ENCODE data around the gene MANBA. TPM values are rescaled to one million over a fixed set of nuclear protein-coding genes. Genes with fewer than 3 reads are reported as not detected.
A peak's percentile ranks its signal among the peaks of the same experiment; 100 is the strongest.

The MANBA gene
- polyA plus RNA-seq, 3 donors = 80.8 to 94.4 (median 88.7) TPM

- Histone ChIP-seq H3K27me3 (ENCODE audit: control insufficient read depth in 2 of 2, insufficient read depth in 2 of 2, low read length in 2 of 2) (no peaks in the 10 kb centered on the region), H3K36me3 (replicated peaks in 1 of 2; ENCODE audit: control insufficient read depth in 1 of 2, insufficient read depth in 2 of 2, low read length in 2 of 2) (peaks cover 22 to 35% of the 10 kb centered on the region in 2 donors), H3K79me2 (ENCODE audit: insufficient read depth, low read length) (no peaks in the 10 kb centered on the region), H3K4me1 (ENCODE audit: control insufficient read depth in 1 of 2, insufficient read depth in 2 of 2, low read length in 2 of 2) (peaks cover 8% of the 10 kb centered on the region in 2 donors), H3K4me2 (replicated peaks; ENCODE audit: extremely low read depth, low read length, poor library complexity, severe bottlenecking) (no peak overlapping the region), H3K9ac (ENCODE audit: insufficient read depth, low read length, poor library complexity, severe bottlenecking) (no peak overlapping the region), H2AFZ (ENCODE audit: insufficient read depth, low read depth, low read length, poor library complexity, severe bottlenecking) (no peak overlapping the region), H3K9me3 (replicated peaks in 1 of 2; ENCODE audit: control insufficient read depth in 1 of 2, insufficient read depth in 1 of 2, low read length in 2 of 2) (no peaks in the 10 kb centered on the region), H4K20me1 (ENCODE audit: insufficient read depth, low read length) (peaks cover 16% of the 10 kb centered on the region), H3K27ac (ENCODE audit: low read depth in 1 of 2, low read length in 2 of 2) (no peak overlapping the region), H3K4me3 (replicated peaks in 1 of 3; ENCODE audit: low read depth in 2 of 3, low read length in 3 of 3) (no peak overlapping the region)
- H3K4me1 Mint-ChIP-seq = peaks cover 6% of the 10 kb centered on the region
- peaks cover 24 to 33% of the 10 kb centered on the region in 2 donors for H3K36me3 Mint-ChIP-seq
- no peaks in the 10 kb centered on the region for H3K9me3 Mint-ChIP-seq
- intact Hi-C loops (cut with micrococcal nuclease) = no loop called here
- WGBS (ENCODE audit: insufficient coverage) = no CpG with 5 or more reads among the region's 3 CpGs
- no peak for TF ChIP-seq CTCF (IDR thresholded peaks at IDR 0.05)
- peaks cover 0 to 2% (median 1%) of the 10 kb centered on the region in 3 donors for H3K27me3 Mint-ChIP-seq (ENCODE audit: low read depth in 3 of 3)
- peak in 2 of 3 donors; percentile 10 to 69 for DNase-seq
- H3K4me3 Mint-ChIP-seq = no peak overlapping the region
- peak overlapping the region in 3 of 7 donors; percentile 33 to 77 (median 39) for H3K27ac Mint-ChIP-seq
These were observed 132.8 kb downstream of the MANBA start for GRCh38 chr4:102627831-102628523.

GRCh38 chr4:102625232-102625930 is 135.4 kb downstream of the MANBA start:
- WGBS (ENCODE audit: insufficient coverage) = 31% methylated on average over 3 of the region's 3 CpGs
- Histone ChIP-seq H3K4me3 (replicated peaks in 1 of 3; ENCODE audit: low read depth in 2 of 3, low read length in 3 of 3) (peak overlapping the region in 1 of 3 experiments; percentile 63), H3K4me2 (replicated peaks; ENCODE audit: extremely low read depth, low read length, poor library complexity, severe bottlenecking) (peak overlapping the region; percentile 73)

More at GRCh38 chr4:102625232-102625930, 135.4 kb downstream of the MANBA start:
- Histone ChIP-seq H4K20me1 (ENCODE audit: insufficient read depth, low read length) (peaks cover 5% of the 10 kb centered on the region), H3K79me2 (ENCODE audit: insufficient read depth, low read length) (no peaks in the 10 kb centered on the region), H3K9me3 (replicated peaks in 1 of 2; ENCODE audit: control insufficient read depth in 1 of 2, insufficient read depth in 1 of 2, low read length in 2 of 2) (no peaks in the 10 kb centered on the region), H3K27ac (ENCODE audit: low read depth in 1 of 2, low read length in 2 of 2) (no peak overlapping the region), H2AFZ (ENCODE audit: insufficient read depth, low read depth, low read length, poor library complexity, severe bottlenecking) (peak overlapping the region; percentile 75), H3K27me3 (ENCODE audit: control insufficient read depth in 2 of 2, insufficient read depth in 2 of 2, low read length in 2 of 2) (no peaks in the 10 kb centered on the region), H3K4me1 (ENCODE audit: control insufficient read depth in 1 of 2, insufficient read depth in 2 of 2, low read length in 2 of 2) (peaks cover 8% of the 10 kb centered on the region in 2 donors), H3K9ac (ENCODE audit: insufficient read depth, low read length, poor library complexity, severe bottlenecking) (no peak overlapping the region), H3K36me3 (replicated peaks in 1 of 2; ENCODE audit: control insufficient read depth in 1 of 2, insufficient read depth in 2 of 2, low read length in 2 of 2) (peaks cover under 1 to 9% of the 10 kb centered on the region in 2 donors)
- peak; percentile 44 for TF ChIP-seq CTCF (IDR thresholded peaks at IDR 0.05)
- Mint-ChIP-seq H3K27ac (peak overlapping the region in 4 of 7 donors; percentile 9 to 50 (median 13)), H3K9me3 (no peaks in the 10 kb centered on the region), H3K4me1 (peaks cover 6% of the 10 kb centered on the region), H3K36me3 (peaks cover 6 to 7% of the 10 kb centered on the region in 2 donors), H3K4me3 (peak overlapping the region in 1 of 2 donors; percentile 31), H3K27me3 (ENCODE audit: low read depth in 3 of 3) (peaks cover 0 to 2% (median 1%) of the 10 kb centered on the region in 3 donors)
- intact Hi-C loops (cut with micrococcal nuclease) = no loop called here
- peak; percentile 37 to 78 (median 41) for DNase-seq
